GM18498 (cell line): ENCODE data around the gene GATAD2A.

Experiments used
- ATAC-seq: cut with Tn5 transposase; IDR thresholded peaks from one replicate; pipeline ENCODE4 v1.9.1; 2021; ENCODE audit warnings: mild to moderate bottlenecking, moderate library complexity; ENCODE audit not compliant: unreplicated experiment

GATAD2A gene

GRCh38 chr19:19529783-19530422, 124.4 kb downstream of the GATAD2A start:
- no peak for ATAC-seq

DNA sequence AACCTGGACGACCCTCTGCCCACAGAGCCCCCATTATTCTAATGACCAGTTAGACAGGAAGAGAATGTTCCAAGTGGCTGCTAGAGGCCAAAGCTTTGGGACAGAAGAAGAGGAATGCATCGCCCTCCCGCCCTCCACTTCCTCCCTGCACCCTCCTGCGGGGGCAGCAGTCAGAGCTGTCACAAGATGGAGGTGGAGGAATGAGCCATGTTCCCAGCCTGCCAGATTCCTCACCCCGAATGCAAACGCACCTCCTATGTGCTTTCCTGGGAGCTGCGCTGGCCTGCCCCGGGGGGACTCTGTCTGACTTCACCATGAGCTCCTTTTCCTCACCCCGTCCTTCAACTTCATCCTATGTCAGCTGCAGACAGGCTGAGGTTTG, 124.9 kb downstream of the GATAD2A start:
- no peak for ATAC-seq

- no peak for ATAC-seq
Observed at GRCh38 chr19:19530889-19531288, 125.4 kb downstream of the GATAD2A start.

DNA sequence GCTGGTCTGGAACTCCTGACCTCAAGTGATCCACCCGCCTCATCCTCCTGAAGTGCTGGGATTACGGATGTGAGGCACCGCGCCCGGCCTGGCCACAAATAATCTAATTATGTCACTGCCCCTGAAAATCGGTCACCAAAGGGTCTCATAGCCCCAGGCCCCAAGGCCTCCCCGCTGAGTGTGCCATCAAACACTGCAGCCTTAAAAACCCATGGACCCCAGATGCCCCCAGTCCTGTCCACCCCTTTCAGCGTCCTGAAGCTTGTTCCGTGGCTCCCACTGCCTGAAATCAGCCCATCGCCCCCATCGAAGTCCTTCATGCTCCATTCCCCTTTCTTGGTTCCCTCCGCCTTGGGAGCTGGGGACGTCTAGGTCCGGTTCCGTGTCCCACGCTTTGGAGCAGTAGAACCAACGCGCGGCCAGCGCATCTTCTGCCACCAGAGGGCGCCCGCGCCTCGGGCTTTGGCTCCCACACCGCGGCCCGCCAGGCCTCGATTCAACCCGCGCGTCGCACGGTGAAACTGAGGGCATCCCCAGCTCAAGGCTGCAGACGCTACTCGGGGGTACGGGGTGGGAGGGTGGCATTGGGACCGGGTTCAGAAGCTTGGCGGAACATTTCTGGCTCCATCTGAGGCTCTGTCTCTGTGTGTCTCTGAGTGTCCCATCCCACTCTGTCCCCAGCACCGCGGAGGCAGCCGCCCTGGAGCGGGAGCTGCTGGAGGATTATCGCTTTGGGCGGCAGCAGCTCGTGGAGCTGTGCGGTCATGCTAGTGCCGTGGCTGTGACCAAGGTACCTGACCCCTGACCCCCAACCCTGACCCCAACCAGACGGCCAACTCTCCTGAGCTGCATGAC, 126.7 kb downstream of the GATAD2A start:
- ATAC-seq: peak; percentile 61

GRCh38 chr19:19532806-19533701, 127.6 kb downstream of the GATAD2A start:
- ATAC-seq: no peak

GRCh38 chr19:19533841-19534240, 128.4 kb downstream of the GATAD2A start:
- ATAC-seq: no peak

DNA sequence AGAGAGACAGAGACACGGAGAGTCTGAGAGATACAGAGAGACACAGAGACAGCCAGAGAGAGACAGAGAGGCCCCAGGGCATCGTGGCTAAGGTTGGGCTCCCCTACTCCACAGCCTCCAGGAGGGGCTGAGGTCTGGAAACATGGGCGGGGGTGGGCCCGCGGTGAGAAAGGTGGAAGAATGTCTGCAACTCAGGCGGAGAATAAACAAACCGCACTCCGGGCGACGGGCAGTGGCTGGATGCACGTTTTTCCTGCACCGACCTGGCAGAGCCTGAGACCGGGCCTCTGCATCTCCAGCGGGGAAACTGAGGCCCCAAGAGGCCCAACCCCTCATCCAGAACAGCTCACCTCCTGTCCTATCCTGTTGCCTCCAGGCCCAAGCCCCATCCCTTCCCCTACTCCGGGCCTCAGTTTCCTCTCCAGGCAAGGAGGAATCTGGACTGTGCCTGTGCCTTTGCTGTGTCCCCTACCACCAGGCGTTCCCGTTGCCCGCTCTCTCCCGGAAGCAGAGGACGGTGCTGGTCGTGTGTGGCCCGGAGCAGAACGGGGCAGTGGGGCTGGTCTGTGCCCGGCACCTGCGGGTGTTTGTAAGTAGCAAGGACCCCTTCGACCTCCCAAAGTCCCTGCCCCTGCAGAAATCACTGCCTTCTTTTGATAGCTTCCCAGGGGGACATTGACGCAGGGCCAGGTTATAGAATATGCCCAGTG, 129.2 kb downstream of the GATAD2A start:
- ATAC-seq: no peak

DNA sequence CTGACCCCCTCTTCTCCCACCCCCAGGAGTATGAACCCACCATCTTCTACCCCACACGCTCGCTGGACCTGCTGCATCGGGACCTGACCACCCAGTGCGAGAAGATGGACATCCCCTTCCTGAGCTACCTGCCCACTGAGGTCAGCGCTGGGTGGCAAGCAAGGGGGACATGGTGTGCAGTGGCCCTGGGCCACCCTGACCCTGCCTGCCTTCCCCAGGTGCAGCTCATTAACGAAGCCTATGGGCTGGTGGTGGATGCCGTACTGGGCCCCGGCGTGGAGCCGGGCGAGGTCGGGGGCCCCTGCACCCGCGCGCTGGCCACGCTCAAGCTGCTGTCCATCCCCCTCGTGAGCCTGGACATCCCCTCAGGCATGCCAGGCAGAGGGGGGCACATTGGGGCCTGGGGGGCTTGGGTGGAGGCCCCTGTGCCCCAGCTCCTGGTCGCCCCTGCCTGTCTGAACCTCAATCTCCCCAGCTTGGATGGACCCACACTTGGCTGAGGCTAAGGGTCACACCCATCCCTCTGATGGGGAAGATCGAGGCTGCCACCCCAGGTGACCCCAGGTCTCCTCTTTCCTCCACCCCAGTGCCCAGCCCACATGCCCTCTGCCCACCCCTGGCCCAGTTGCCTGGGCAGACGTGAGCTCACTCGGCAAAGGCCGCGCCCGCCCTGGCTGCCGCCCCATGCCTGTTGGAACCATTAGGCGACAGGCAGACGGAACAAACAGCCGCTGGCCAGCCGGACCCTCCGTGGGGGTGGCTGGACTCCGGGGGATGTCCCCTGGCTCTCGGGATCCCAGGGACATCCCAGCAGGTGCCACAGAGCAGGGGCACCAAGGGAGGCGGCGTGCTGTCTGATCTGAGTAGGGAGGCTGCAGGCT, 130.1 kb downstream of the GATAD2A start:
- no peak for ATAC-seq

DNA sequence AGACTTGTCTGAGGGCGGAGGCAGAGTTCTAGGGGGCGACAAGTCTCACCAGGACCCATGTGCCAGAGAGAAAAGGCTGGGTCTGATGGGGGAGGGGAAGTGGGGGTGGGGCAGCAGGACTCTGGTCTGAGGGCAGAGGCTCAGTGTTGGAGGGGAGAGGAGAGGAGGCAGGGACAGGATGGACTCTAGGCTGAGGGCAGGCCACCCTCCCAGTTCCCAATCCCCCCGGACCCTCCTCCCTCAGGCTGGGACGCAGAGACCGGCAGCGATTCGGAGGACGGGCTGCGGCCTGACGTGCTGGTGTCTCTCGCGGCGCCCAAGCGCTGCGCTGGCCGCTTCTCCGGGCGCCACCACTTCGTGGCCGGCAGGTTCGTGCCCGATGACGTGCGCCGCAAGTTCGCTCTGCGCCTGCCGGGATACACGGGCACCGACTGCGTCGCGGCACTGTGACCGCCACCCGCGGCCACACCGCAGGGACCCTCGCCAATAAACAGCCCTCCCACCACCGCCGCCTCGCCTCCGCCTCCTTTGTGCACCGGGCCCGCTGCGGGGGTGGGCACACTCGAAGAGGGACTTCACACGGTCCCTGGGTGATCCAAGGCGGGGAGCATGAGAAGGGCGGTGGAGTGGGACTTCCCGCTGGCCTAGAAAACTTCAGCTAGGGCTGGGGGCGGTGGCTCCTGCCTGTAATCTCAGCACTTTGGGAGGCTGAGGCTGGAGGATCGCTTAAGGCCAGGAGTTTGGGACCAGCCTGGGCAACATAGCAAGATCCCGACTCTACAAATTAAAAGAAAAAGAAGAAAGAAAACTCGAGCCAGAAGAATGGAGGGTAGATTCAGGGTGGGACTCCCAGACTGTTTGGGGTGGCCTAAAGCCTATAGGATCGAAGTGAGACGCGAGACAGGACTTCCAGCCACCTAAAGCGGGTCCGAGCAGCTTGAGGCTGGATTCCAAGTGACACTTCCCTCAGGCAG, 131.9 kb downstream of the GATAD2A start:
- no peak for ATAC-seq

DNA sequence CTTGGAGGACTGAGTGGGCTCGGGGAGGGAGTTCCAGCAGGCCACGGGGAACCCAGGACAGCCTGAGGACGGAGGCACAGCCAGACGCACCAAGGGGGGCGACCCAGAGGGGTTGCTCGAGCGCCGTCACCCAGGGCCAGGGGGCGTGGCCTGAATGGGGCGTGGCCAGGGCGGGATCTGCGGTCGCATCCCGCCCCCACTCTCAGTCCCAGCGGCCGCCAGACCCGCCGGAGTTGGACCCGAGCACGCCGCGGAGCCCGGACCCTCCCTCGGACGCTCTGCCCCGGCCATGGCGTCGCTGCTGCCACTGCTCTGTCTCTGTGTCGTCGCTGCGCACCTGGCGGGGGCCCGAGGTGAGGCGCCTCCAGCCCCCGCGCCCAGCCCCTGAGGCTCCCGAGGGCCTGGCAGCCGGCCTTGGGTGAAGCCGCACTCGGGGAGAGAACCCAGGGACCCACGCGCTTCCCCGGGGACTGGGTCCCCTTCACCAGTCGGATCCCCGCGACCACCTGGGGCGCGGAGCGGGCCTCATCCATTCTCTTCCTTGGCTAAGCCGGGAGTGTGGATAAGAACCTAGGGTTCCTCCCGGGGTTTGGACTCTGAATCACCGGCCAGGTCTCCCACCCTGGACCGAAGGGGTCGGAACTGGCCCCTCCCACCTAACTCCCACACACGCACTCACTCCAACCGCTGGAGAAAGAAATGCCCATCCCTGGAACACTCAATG, 132.7 kb downstream of the GATAD2A start, which contains the start of gene CILP2:
Gene CILP2 (plus strand): TSS at position 205 of the 724 bp plus-strand sequence. CDS start 85 bp downstream, at position 290.
- ATAC-seq: no peak

DNA sequence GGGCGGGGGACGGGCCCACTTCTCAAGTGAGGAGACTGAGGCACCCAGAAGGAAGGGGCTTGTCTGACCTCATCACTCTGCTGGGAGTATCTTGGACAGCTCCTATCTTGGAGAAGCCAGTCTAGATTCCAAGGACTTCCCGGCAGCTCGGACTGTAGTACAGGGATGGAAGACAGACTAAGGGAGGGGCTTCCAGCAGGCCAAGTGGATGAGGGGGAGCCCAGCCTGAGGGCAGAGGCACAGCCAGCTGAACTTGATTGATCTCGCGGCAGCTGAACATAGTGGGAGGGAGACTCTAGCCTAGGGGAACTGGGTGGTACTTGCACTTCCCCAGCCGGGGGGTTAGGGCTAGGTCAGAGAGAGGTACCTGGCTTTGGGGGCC, 133.3 kb downstream of the GATAD2A start:
- no peak for ATAC-seq

GRCh38 chr19:19539698-19540063, 134.2 kb downstream of the GATAD2A start:
- no peak for ATAC-seq

- ATAC-seq: no peak
Observed at GRCh38 chr19:19540064-19540714, 134.7 kb downstream of the GATAD2A start.

DNA sequence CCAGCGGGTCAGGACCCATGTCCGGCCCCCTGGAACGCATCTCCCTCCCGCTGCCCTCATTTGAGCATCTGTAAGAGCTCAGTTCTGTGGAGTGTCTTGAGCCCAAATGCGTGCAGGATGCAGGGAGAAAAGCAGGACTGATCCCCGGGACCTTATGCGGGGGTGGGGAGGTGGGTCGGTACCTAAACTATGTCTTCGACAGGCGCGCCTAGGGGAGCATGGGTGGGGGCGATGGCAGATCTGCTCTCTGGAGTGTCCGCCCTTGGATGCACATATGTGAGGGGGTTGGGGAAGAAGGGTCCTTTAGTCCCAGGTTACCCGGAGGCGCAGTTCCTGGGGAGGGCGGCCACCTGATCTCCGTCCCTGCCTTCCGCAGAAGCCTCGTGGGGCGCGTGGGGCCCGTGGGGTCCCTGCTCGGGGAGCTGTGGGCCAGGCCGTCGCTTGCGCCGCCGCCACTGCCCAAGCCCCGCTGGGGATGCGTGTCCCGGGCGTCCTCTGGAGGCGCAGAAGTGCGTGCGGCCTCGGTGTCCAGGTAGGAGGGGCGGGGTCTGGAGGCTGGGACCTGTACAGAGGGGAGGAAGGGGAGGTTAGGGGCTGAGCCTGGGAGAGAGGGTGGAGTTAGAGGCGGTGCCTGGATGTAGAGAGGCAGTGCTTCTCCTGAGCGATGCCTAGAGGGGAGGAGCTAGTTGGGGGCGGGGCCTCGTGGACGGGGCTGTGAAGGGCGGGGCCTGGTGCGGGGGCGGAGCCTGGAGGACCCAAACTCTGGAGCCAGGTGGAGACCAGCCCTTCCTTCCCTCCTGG, 135.4 kb downstream of the GATAD2A start:
- ATAC-seq: peak; percentile 51

DNA sequence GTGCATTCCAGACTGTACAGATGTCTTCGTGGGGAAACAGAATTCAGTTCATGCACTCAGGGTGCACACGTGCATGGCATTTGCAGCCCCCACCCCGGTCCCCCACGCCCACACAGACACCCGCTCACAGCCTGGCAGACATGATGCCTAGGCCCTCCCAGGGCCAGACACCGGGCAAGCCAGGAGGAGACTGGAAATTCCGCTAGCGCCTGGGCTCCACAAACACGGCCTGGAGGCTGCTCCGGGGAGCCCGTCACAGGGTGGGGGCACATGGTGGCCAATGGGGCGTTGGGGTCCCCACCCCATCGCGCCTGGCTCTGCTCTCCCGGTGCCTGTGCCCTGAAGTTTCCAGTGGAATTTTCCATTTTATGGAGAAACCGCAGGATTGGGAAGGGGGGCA, 136.1 kb downstream of the GATAD2A start:
- no peak for ATAC-seq

DNA sequence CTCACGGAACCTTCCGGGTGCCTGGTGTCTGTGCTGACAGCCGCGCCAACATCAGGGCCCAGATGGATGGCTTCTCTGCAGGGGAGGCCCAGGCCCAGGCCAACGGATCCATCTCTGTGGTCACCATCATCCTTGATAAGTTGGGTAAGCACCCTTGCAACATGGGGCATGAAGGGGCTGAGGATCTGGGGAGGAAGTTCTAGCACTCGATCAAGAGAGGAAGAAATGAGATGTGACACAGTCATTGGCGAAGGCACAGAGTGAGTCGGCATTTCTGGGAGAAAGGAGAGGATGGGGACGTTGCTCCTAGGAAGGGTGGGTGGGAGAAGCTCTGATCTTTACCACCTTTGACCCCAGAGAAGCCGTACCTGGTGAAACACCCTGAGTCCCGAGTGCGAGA, 137.0 kb downstream of the GATAD2A start:
- ATAC-seq: no peak

DNA sequence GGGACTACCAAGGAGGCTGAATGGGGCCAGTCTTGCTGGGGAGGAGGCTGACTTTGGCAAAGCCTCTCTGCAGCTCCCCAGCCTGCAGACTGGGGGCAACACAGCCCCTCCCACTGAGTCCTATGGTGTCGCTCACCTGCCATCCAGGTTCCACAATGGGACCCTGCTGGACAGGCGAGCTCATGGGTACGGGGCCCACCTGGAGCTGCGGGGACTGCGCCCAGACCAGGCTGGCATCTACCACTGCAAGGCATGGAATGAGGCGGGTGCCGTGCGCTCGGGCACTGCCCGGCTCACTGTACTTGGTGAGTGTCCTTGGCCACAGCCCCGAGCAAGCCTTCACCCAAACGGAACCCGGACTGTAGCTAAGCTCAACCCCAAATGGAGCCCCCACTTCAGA, 137.6 kb downstream of the GATAD2A start:
- no peak for ATAC-seq
